ENCODE results near the gene CCND2.

The CCND2 gene

DNA sequence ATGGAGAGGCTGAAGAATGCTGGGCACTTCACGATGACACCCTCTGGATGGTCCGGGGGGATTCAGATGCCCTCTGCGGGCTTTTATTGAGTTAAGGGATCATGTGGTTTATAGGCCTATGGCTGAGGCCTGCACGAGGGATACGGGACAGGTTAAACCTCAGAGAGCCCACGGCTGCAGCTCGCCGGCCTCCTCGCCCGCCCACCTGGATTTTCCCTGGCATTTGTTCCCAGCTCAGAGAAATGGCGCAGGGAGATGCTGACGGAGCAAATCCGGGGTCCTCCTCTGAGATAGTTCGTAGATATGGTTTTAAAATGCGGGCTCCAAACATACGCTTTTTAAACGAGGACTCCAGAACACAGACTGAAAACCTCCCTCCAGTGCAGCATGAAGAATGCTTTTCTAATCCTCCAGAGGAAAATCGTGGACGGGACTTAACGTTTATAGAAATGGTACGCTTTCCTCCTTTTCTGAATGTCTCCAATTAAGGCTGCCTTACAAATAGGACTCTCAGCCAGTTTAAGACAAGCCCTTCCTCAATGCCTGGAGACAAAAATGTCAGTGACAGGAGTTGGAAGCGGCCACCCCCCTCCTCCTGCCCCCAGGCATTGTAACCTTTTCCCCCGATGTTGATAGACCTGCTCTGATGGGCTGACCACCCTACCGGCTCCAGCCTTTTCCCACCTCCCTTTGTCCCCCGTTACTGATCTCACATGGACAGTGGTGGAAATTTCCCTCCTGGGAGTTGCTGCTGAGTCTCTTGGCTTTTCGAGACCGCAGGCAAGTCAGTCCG is 16.6 kb downstream of the CCND2 start:
- DNase-seq (ENCODE audit: low read depth) = no peak

GRCh38 chr12:4292341-4293073 is 18.9 kb downstream of the CCND2 start:
- no peak for DNase-seq (ENCODE audit: low read depth)

DNA sequence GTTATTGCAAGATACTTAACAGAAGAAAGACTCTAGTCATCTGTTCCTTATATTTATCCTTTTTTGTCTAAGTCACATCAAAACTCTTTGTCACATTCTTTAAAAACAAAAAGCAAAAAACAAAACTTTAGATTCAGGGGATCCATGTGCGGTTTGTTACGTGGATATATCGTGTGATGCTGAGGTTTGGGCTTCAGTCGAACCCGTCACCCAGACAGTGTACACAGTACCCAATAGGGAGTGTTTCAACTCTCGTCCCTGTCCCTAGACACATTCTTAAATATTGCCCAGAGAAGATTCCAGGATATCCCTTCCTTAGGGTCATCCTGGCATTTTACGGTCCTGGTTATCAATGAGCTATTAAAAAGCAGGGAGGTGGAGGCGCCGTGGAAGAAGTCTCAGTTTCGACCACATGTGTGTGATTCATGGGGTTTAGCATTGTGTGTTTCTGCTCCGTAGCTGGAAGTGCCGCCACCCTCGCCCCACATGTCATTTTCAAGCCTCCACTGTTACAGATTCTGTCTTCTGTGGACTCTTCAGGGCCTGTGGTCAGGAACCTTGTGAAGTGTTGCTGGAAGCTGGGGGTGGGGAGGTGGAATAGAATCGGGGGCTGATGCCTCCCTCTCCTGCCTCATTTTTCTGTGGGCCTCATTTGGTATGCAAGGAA is 19.9 kb downstream of the CCND2 start:
- no peak for DNase-seq (ENCODE audit: low read depth)

DNA sequence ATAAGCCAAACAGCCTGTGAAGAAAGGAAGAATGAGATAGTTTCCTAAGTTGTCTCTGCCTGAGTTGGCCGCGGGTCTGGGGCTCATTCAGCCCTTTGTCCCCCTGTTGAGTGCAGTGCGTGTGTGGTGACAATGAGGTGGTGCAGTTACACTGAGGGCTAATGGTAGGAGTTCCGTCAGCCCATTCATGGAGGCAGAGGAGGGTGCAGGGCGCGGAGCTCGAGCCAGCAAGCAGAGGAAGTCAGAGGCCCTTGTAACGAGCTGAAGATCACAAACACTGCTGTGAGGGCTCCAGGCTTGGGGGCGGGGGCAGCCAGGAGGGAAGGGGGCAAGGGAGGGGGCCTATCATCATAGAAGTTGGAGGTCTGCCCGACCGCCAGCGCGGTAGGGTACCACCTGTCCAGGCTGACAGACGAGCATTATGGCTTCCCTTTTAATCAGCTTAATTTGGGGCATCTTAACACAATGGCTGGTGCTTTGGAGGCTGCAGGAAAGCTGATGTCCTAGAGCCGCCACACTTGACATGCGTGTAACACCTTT is 20.5 kb downstream of the CCND2 start:
- no peak for DNase-seq (ENCODE audit: low read depth)

- DNase-seq (ENCODE audit: low read depth) = no peak
Observed at GRCh38 chr12:4296751-4297150, 23.2 kb downstream of the CCND2 start.

DNA sequence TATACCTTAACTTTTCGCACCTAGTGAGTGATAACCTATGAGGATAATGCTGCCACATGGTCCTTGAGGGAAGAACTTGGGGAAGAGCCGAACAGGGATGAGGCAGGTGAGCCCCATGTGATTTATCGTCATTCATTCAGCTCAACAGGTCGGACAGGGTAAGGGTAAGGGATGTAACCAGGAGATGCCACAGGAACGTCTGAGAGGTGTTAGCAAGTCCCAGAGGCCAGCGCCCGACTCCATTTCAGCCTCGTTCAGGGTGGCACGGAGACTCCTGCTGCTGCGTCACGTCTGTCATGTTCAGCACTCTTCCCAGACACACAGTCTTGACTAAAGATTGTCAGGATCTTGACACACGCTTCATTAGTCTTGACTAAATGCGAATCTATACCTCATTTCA is 24.1 kb downstream of the CCND2 start:
- DNase-seq (ENCODE audit: low read depth) = no peak

DNA sequence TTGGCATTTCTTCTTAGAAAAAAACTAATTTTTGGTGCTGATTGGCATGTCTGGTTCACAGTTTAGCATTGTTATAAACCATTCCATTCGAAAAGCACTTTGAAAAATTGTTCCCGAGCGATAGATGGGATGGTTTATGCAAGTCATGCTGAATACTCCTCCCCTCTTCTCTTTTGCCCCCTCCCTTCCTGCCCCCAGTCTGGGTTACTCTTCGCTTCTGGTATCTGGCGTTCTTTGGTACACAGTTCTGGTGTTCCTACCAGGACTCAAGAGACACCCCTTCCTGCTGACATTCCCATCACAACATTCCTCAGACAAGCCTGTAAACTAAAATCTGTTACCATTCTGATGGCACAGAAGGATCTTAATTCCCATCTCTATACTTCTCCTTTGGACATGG is 27.3 kb downstream of the CCND2 start:
- no peak for DNase-seq (ENCODE audit: low read depth)

DNA sequence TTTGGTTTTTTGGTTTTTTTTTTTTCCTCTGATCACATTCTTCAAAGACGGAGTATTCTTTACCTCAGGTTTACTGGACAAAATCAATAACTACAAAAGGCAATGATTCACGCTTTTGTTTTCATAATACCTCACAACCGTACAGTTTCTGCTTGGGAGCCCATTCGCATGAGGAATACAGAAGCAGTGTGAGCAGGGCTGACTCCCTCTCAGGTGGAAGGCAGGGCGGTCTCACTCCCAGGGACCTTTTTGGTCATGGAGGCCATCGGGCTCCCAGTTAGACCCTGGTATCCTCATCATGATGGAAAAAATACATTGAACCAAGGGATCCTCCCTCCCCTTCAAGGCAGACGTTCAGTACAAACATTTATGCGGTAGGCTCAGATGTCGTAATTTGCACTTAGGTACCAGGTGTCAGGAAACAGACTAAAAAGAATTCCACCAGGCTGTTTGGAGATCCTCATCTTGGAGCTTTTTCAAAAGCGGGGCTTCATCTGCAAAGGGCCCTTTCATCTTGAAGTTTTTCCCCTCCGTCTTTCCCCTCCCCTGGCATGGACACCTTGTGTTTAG is 28.5 kb downstream of the CCND2 start:
- no peak for DNase-seq (ENCODE audit: low read depth)

GRCh38 chr12:4302881-4303280 is 29.3 kb downstream of the CCND2 start:
- no peak for DNase-seq (ENCODE audit: low read depth)

DNA sequence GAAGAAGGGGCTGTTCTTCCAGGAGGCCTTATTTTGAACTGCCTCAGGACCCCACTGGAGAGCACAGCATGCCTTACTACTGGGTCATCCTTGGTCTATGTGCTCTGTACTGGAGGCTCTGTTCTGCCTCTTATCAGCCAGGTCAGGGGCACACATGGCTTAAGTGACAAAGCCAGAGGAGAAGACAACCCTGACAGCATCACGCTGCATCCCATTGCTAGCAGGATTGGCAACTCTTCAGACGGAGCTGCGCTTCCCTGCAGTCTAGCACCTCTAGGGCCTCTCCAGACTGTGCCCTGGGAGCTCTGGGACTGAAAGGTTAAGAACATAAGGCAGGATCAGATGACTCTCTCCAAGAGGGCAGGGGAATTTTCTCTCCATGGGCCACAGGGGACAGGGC is 30.2 kb downstream of the CCND2 start:
- DNase-seq (ENCODE audit: low read depth) = no peak

GRCh38 chr12:4307593-4308333 is 34.2 kb downstream of the CCND2 start:
- peak; percentile 80 for DNase-seq (ENCODE audit: low read depth)

DNA sequence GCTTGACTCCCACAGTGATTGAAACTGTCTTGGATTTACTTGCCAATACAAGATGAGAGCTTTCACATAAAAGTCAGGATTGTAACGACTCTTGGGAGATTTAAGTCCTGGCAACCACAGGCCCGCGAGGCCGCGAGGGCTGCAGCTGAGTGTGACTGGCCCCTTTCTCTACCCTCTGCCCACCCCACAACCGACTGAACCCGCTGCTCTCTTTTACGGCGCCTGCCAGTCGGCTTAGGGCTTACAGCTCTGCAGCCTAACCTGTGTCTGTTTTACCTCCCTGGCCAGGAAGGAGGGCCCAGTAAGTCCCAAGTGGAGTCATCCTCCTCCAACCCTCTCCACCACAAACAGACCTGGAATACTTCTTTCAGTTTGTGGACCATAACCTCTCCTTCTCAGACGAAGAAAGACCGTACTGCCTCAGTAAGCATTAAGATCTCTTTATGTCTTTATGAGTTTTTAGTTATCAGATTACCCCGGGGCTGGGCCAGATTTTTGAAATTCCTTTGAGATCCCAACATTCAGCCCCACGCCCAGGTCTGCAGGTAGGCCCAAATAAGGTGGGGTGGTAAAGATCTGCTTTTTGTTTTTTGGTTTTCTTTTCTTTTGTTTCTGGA is 34.9 kb downstream of the CCND2 start:
- no peak for DNase-seq (ENCODE audit: low read depth)

- DNase-seq (ENCODE audit: low read depth) = no peak
Observed at GRCh38 chr12:4311776-4312175, 38.2 kb downstream of the CCND2 start.

- no peak for DNase-seq (ENCODE audit: low read depth)
Observed at GRCh38 chr12:4312251-4312650, 38.7 kb downstream of the CCND2 start.

GRCh38 chr12:4320497-4320852 is 46.9 kb downstream of the CCND2 start:
- no peak for DNase-seq (ENCODE audit: low read depth)

DNA sequence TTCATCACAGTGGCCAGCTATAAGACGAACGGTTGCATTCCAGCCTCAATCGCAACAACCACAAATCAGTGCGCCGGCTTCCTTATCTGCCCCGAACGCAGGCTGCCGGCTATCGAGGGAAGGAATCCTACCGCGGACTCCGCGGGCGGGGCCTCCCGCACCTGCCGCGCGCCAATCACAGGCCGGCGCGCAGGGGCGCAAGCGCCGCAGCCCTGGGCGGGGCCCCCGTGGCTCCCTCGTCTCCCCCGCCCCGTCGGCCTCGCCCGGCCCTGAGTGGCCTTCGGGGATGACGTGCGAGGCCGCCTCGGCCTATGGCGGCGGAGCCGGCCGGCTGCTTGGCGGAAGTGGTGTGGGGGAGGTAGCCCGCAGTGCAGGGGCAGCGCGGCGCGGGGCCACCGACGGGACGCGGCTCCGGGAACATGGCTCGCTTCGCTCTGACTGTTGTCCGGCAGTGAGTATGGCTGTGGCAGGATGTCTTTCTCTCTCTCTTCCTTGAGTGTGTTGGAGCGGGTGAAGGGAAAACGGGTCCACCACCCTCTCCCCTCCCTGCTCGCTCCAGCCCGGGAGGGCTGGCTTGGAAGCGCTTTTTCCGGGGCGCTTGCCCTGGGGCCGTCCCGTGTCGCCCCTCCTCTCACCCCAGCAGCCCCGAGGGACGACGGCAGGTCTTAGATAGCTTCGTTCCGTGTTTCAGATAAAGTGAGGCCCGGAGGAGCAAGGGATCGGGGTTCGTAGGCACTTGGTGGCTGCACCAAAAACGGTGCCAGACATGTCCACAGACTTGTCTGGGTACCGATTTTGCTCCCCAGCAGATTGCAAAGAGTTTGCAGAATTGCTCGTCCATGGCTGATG is 47.5 kb downstream of the CCND2 start, which contains the start of gene TIGAR:
TSS of gene TIGAR (plus strand) at position 361 of the 849 bp plus-strand sequence. CDS start at position 420, 59 bp downstream.
- peak; percentile 96 for DNase-seq (ENCODE audit: low read depth)

DNA sequence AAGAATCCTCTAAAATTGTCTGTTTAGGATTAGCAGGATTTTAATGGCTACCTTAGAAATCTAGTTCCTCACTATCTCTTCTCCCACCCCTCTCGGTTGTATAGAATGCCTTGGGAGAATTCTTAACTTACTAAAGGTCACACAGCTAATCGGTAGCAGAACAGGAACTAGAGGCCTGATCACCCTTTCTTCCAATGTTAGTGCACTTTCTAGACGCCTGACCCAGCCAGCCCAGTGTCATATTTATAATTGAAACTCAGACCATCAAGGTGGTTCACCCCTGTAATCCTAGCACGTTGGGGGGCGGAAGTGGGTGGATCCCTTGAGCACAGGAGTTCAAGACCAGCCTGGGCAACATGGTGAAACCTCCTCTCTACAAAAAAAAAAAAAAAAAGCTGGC is 49.2 kb downstream of the CCND2 start:
- DNase-seq (ENCODE audit: low read depth) = no peak

Data from iris pigment epithelial cell (primary cell).